Measurements from ENCODE around the gene FAM120B. TPM values are rescaled to one million over a fixed set of nuclear protein-coding genes. Genes with fewer than 3 reads are reported as not detected.

The FAM120B gene
- total RNA-seq, 4 donors from 2014 or later: 25.0 to 32.8 (median 27.5) TPM

GRCh38 chr6:170284866-170285469 is 21.6 kb upstream of the FAM120B start:
- no peak for TF ChIP-seq CTCF (IDR thresholded peaks at IDR 0.05; ENCODE audit: low read depth)

GRCh38 chr6:170285482-170285881 is 21.1 kb upstream of the FAM120B start:
- no peak for TF ChIP-seq CTCF (IDR thresholded peaks at IDR 0.05; ENCODE audit: low read depth)

- no peak for TF ChIP-seq CTCF (IDR thresholded peaks at IDR 0.05; ENCODE audit: low read depth)
Observed at GRCh38 chr6:170286246-170286933, 20.2 kb upstream of the FAM120B start.

GRCh38 chr6:170286934-170287265 is 19.7 kb upstream of the FAM120B start:
- no peak for TF ChIP-seq CTCF (IDR thresholded peaks at IDR 0.05; ENCODE audit: low read depth)

- no peak for TF ChIP-seq CTCF (IDR thresholded peaks at IDR 0.05; ENCODE audit: low read depth)
Observed at GRCh38 chr6:170287371-170287876, 19.1 kb upstream of the FAM120B start.

GRCh38 chr6:170288091-170288631 is 18.4 kb upstream of the FAM120B start:
- TF ChIP-seq CTCF (IDR thresholded peaks at IDR 0.05; ENCODE audit: low read depth): no peak

GRCh38 chr6:170288852-170289179 is 17.7 kb upstream of the FAM120B start:
- TF ChIP-seq CTCF (IDR thresholded peaks at IDR 0.05; ENCODE audit: low read depth): no peak

All from subcutaneous adipose tissue (tissue), 4 donors.